ENCODE measurements around the gene SLC9A9. TPM values are rescaled to one million over a fixed set of nuclear protein-coding genes. Genes with fewer than 3 reads are reported as not detected.

SLC9A9 gene
- polyA plus RNA-seq, 1 donor = 6.3 TPM

DNA sequence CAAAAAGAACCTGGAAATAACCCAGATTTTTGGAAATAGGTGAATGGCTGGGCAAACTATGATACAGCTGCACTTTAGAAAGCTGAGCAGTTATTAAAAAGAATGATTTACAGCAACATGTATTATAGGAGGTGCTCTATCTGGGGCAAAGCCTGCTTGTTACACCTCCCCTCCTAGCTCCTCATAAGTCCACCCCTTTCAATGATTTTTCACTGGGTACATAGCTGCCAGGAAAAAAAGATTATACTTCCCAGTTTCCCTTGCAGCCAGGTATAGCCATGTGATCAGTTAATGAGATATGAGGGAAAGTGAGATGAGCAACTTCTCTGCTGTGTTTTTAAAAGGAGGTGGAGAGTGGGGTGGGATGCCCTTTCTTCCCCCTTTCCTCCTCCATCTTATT, 631.0 kb downstream of the SLC9A9 start:
- no peak overlapping the region for H3K27ac ChIP-seq (ENCODE audit: low read length)

DNA sequence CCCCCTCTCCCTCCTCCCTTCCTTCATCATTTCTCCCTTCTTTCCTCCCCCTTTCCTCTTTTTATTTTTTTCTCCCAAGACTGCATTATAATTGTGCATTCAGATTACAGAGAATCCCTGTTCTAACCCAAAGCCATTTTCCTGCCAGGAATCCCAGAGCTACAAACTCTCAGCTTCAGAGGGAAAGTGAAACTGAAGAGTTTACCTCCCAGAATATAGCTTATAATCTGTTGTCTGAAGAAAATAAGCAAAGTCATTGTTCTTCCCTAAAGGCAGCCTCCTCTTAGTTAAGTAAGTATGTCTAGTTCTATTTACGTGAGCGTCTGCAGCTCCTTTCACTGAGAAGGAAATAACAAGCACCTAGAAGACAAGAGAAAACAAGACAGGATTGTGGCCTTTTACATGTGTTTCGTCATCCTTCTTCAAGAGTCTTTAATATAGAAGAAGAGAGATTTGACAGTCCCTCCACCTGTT, 631.5 kb downstream of the SLC9A9 start:
- H3K27me3 ChIP-seq (ENCODE audit: control insufficient read depth, insufficient read depth, low read length) = no peaks in the 10 kb centered on the region
- no peak overlapping the region for H3K27ac ChIP-seq (ENCODE audit: low read length)
- H3K4me1 ChIP-seq (ENCODE audit: control insufficient read depth, insufficient read depth, low read length) = no peaks in the 10 kb centered on the region
- H3K36me3 ChIP-seq (ENCODE audit: control insufficient read depth, insufficient read depth, low read length) = no peaks in the 10 kb centered on the region
- H3K4me3 ChIP-seq (ENCODE audit: low read length) = no peak overlapping the region
- no peak for DNase-seq
- no peaks in the 10 kb centered on the region for H3K9me3 ChIP-seq (ENCODE audit: control insufficient read depth, low read depth, low read length)
- WGBS (ENCODE audit: insufficient coverage, low lambda C conversion rate) = no CpG with 5 or more reads among the region's 3 CpGs

More for the DNA sequence above, 631.0 kb downstream of the SLC9A9 start:
- no peak overlapping the region for H3K4me3 ChIP-seq (ENCODE audit: low read length)
- H3K4me1 ChIP-seq (ENCODE audit: control insufficient read depth, insufficient read depth, low read length) = no peaks in the 10 kb centered on the region
- DNase-seq = no peak
- no peaks in the 10 kb centered on the region for H3K9me3 ChIP-seq (ENCODE audit: control insufficient read depth, low read depth, low read length)
- H3K36me3 ChIP-seq (ENCODE audit: control insufficient read depth, insufficient read depth, low read length) = no peaks in the 10 kb centered on the region
- no peaks in the 10 kb centered on the region for H3K27me3 ChIP-seq (ENCODE audit: control insufficient read depth, insufficient read depth, low read length)

Other genes with a start within 250 kb of the SLC9A9 start
- gene DIPK2A, start 123.4 kb upstream of the SLC9A9 start, polyA plus RNA-seq = 50.0 TPM